Raji (cell line): ENCODE data around the gene RPP14.

ENCODE experiments used
- POLR2A ChIP-seq: IDR thresholded peaks from 2 replicates; pipeline ENCODE4 v1.6.1; 2011; ENCODE audit warnings: low read depth, low read length, control low read depth; ENCODE audit not compliant: insufficient read depth

Gene RPP14

GRCh38 chr3:58361866-58362265 is 55.8 kb downstream of the RPP14 start:
- no peak for TF ChIP-seq POLR2A

GRCh38 chr3:58366699-58367098 is 60.7 kb downstream of the RPP14 start:
- no peak for TF ChIP-seq POLR2A

GRCh38 chr3:58369038-58369437 is 63.0 kb downstream of the RPP14 start:
- TF ChIP-seq POLR2A = no peak
